GM12878 (cell line): ENCODE measurements around the gene SPATA2. TPM values are rescaled to one million over a fixed set of nuclear protein-coding genes. Genes with fewer than 3 reads are reported as not detected.
A peak's percentile ranks its signal among the peaks of the same experiment; 100 is the strongest.

Source experiments
- ATAC-seq: fragments of 200-7000 bp; cut with Tn5 transposase; 3 replicates; pipeline ENCODE4 v1.9.1; 2020; ENCODE audit warnings: mild to moderate bottlenecking, moderate library complexity
- BruUV-seq: library from RNA; stranded (reverse); fragments of 400-500 nt; replicated peaks from 2 replicates; lab custom pipeline; 2021; lab: Mats Ljungman, UMichigan
- CTCF ChIA-PET: fragments of 300-600 bp; sonication (Branson Sonifier 250); formaldehyde crosslinking; extraction: SDS; loops from one replicate; lab custom pipeline; 2021; ENCODE audit warnings: inconsistent platforms; lab: Yijun Ruan, JAX
- POLR2A ChIA-PET: fragments of 350-600 bp; formaldehyde crosslinking; extraction: SDS; loops from one replicate; lab custom pipeline; 2021; ENCODE audit warnings: inconsistent platforms; lab: Charles Lee
- RAD21 ChIA-PET: fragments of 300-600 bp; sonication (Branson Sonifier 250); formaldehyde crosslinking; loops from one replicate; lab custom pipeline; 2023; ENCODE audit warnings: antibody characterized with exemption; ENCODE audit not compliant: unreplicated experiment; lab: Charles Lee
- SMC1A ChIA-PET: fragments of 300-600 bp; sonication (Branson Sonifier 250); formaldehyde crosslinking; loops from one replicate; lab custom pipeline; 2023; ENCODE audit not compliant: unreplicated experiment, uncharacterized antibody; lab: Charles Lee
- DNase-seq: peaks from one replicate; pipeline ENCODE4 v3.0.0-alpha.2; 2011; ENCODE audit warnings: low read depth, low spot score
- FAIRE-seq: peaks from 3 replicates; lab custom pipeline; 2011; peaks lifted over from hg19 to GRCh38; lab: Jason Lieb, UNC
- H2AFZ ChIP-seq: 2 replicates; pipeline ENCODE4 v1.6.0; 2011; ENCODE audit warnings: low read depth, low read length, control low read depth; ENCODE audit not compliant: control insufficient read depth
- H3K27ac ChIP-seq: 2 replicates; pipeline ENCODE4 v1.5.1; 2011; ENCODE audit warnings: control low read depth; ENCODE audit not compliant: control insufficient read depth, insufficient read depth
- H3K27me3 ChIP-seq, 2 experiments: replicated peaks in 1 of 2; 2 replicates each; pipeline versions ENCODE4 v1.6.0 to v1.6.1; 2011; ENCODE audit warnings: low read length in 1 of 2; ENCODE audit not compliant: control insufficient read depth in 2 of 2, insufficient read depth in 2 of 2
- H3K36me3 ChIP-seq, 2 experiments: 2 replicates each; pipeline ENCODE4 v1.5.1; 2011; ENCODE audit warnings: low read length in 1 of 2; ENCODE audit not compliant: control insufficient read depth in 2 of 2, insufficient read depth in 2 of 2
- H3K4me1 ChIP-seq: 2 replicates; pipeline ENCODE4 v1.6.1; 2011; ENCODE audit warnings: mild to moderate bottlenecking, low read length, moderate library complexity, mixed read lengths; ENCODE audit not compliant: control insufficient read depth, insufficient read depth
- H3K4me2 ChIP-seq: 2 replicates; pipeline ENCODE4 v1.6.0; 2011; ENCODE audit warnings: control low read depth; ENCODE audit not compliant: control insufficient read depth, insufficient read depth
- H3K4me3 ChIP-seq: fragments of 200-600 bp; sonication (generic); 2 replicates; pipeline ENCODE4 v1.5.1; 2016
- H3K79me2 ChIP-seq: 2 replicates; pipeline ENCODE4 v1.6.0; 2011; ENCODE audit warnings: low read length; ENCODE audit not compliant: control insufficient read depth, insufficient read depth
- H3K9ac ChIP-seq: 2 replicates; pipeline ENCODE4 v1.8.0; 2011; ENCODE audit warnings: low read length, control low read depth, mixed read lengths; ENCODE audit not compliant: control insufficient read depth, insufficient read depth
- H3K9me3 ChIP-seq: replicated peaks from 3 replicates; pipeline ENCODE4 v1.5.1; 2011; ENCODE audit warnings: mild to moderate bottlenecking, low read length; ENCODE audit not compliant: control insufficient read depth, insufficient read depth
- H4K20me1 ChIP-seq: 2 replicates; pipeline ENCODE4 v1.6.0; 2011; ENCODE audit not compliant: control insufficient read depth, insufficient read depth
- CBFB ChIP-seq: IDR thresholded peaks from 2 replicates; pipeline ENCODE4 v1.6.1; 2016; ENCODE audit warnings: antibody characterized with exemption, low read depth
- EP300 ChIP-seq, 2 experiments: fragments of 150-350 bp in 1 of 2; IDR thresholded peaks; 2 replicates each; pipeline ENCODE4 v1.6.1; 2011 to 2012; ENCODE audit warnings: low read depth in 2 of 2, low read length in 2 of 2, borderline replicate concordance in 1 of 2, improper control_type of control experiment in 1 of 2, inconsistent platforms in 1 of 2; ENCODE audit not compliant: control insufficient read depth in 1 of 2
- REST ChIP-seq: IDR thresholded peaks from 2 replicates; pipeline ENCODE4 v1.6.1; 2012; ENCODE audit warnings: mild to moderate bottlenecking, low read depth, low read length
- SMARCA5 ChIP-seq: fragments of 450-650 bp; IDR thresholded peaks from 2 replicates; pipeline ENCODE4 v1.6.1; 2017; ENCODE audit warnings: mild to moderate bottlenecking
- SUZ12 ChIP-seq: fragments of 200-600 bp; sonication (generic); IDR thresholded peaks from one replicate; pipeline ENCODE4 v1.6.1; 2018; ENCODE audit warnings: antibody characterized with exemption, mild to moderate bottlenecking; ENCODE audit not compliant: unreplicated experiment
- TARDBP ChIP-seq: IDR thresholded peaks from 2 replicates; pipeline ENCODE4 v1.6.1; 2016; ENCODE audit warnings: borderline replicate concordance
- ZZZ3 ChIP-seq: IDR thresholded peaks from 2 replicates; pipeline ENCODE4 v1.6.1; 2011; ENCODE audit warnings: low read depth; ENCODE audit not compliant: control insufficient read depth, insufficient read length
- WGBS: methylation state at CpG from one replicate; pipeline ENCODE4 v1.1.6; 2016; ENCODE audit warnings: low lambda C conversion rate; ENCODE audit not compliant: insufficient replicate concordance, insufficient coverage; ENCODE audit errors: missing lambda C conversion rate; 5-methylcytosine and 5-hydroxymethylcytosine counted together
- in situ Hi-C: fragments of 300-500 bp; cut with MboI; formaldehyde crosslinking; loops from 9 replicates; pipeline ENCODE4 v1.14.3; 2018; ENCODE audit warnings: mixed read lengths
- intact Hi-C: fragments of 100-400 bp; cut with micrococcal nuclease; formaldehyde crosslinking; loops from one replicate; pipeline ENCODE4 v1.14.2; 2022; ENCODE audit not compliant: unreplicated experiment
- polyA plus RNA-seq, 11 experiments: library from polyadenylated mRNA; depleted of rRNA in 4 of 11; unstranded in 6 of 11; stranded (reverse) in 5 of 11; fragments of >200 nt; fragmentation: Nextera tagmentation in 4 of 11; fragmentation: Illumina TruSeq in 1 of 11; extraction: Ambion mirVana in 4 of 11; extraction: Trizol in 1 of 11; gene quantifications; 1 replicate in 1 of 11; 2 replicates in 10 of 11; pipeline versions ENCODE4 v1.2.1 to v1.2.3, GENCODE V29; 2011 to 2016; ENCODE audit warnings: inconsistent platforms in 2 of 11, missing spikeins in 2 of 11, low read depth in 1 of 11
- total RNA-seq, 4 experiments: library from RNA; depleted of rRNA in 3 of 4; stranded (reverse); fragments of >200 nt in 3 of 4; fragmentation: Illumina TruSeq in 1 of 4; extraction: Trizol in 1 of 4; gene quantifications; 2 replicates each; pipeline versions ENCODE4 v1.2.1 to v1.2.3, GENCODE V29; 2013 to 2021

Gene SPATA2
- total and polyA plus RNA-seq, 10 of the 15 experiments (the other 5 are each of a cell fraction or from before 2014, with no cell fraction given), result 0.93 to 11.7 (median 5.6) TPM

DNA sequence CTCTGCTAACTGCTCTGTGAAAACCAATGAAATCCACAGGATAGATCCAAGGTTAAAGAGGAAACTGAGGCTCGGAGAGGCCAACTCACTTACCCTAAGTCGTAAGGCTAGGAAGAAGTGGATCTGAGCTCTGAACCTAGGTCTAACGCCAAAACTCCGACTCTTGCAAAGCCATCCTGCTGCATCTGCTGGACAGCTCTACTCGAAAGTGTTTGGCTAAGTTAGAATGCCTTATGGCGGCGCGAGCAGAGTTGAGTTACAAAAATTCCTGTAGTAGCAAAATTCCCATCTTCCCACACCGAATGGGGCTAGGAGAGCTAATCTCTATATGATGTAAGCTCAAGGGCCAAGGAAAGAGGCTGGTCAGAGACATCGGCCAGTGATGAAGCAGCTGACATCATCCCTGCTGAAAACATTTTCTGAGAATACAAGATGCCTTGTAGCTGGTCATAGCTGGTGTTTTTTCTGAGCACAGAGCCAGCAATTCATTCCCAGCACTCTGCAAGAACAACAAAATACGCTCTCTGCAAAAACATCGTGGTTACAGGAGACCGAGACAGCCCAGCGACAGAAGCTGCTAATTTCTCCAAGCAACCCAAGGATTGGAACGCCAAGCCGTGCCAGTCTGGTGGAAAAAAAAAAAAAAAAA lies 1.8 kb downstream of the SPATA2 start:
- ATAC-seq (no peak), DNase-seq (no peak), FAIRE-seq (no peak)
- in situ Hi-C loops (no loop called here), intact Hi-C loops (no loop called here)
- TF ChIP-seq SUZ12, result no peak
- peak; percentile 43; the same call in 1 of the 2 replicates for TF ChIP-seq REST
- TF ChIP-seq CBFB, result no peak
- no peak for TF ChIP-seq EP300 (IDR thresholded peaks at IDR 0.05; ENCODE audit: borderline replicate concordance in 1 of 2, control insufficient read depth in 1 of 2, low read depth in 2 of 2, low read length in 2 of 2)
- TF ChIP-seq TARDBP, result no peak
- no peak for TF ChIP-seq SMARCA5
- TF ChIP-seq ZZZ3, result no peak
- ChIA-PET CTCF (interaction anchor here (0.7 to 4.1 kb wide), 11 partner anchors 12 to 836 kb away, joined by 3 to 20 read pairs (median 3); partner anchors contain the start of gene RNF114), RAD21 (interaction anchor here (0.5 to 2.1 kb wide), 6 partner anchors 22 to 303 kb away, joined by 3 to 12 read pairs (median 3); partner anchors contain the start of gene RNF114), SMC1A (interaction anchor here (1.2 to 1.9 kb wide), 4 partner anchors 25 to 303 kb away, joined by 3 to 7 read pairs (median 4); no protein-coding TSS in a partner anchor), POLR2A (interaction anchor here (0.6 kb wide), 1 partner anchor 11 kb away, joined by 4 read pairs; no protein-coding TSS in a partner anchor)
- Histone ChIP-seq H3K4me2 (peak overlapping the region; percentile 98), H3K27ac (no peak overlapping the region), H2AFZ (no peak overlapping the region), H4K20me1 (no peaks in the 10 kb centered on the region), H3K79me2 (peaks cover 34% of the 10 kb centered on the region), H3K4me1 (peaks cover 8% of the 10 kb centered on the region), H3K36me3 (peaks cover 3 to 7% of the 10 kb centered on the region in 2 experiments; a peak in 3 of 4 replicates), H3K4me3 (no peak overlapping the region; the same call in 1 of the 2 replicates), H3K27me3 (no peaks in the 10 kb centered on the region), H3K9me3 (no peaks in the 10 kb centered on the region), H3K9ac (no peak overlapping the region)
- BruUV-seq, result TSS peak; percentile 52
- WGBS, result 90% methylated on average over 16 of the region's 16 CpGs
